GM19397 (cell line): ENCODE data around the gene CALML6.
"Not testable (repeated sequence)": the region's sequence is repeated elsewhere in the genome, so short reads cannot be mapped to it uniquely, and the experiment has no call there.

Experiments used
- ATAC-seq: cut with Tn5 transposase; IDR thresholded peaks from one replicate; pipeline ENCODE4 v1.9.1; 2021; ENCODE audit warnings: mild to moderate bottlenecking, moderate library complexity; ENCODE audit not compliant: unreplicated experiment

The CALML6 gene

DNA sequence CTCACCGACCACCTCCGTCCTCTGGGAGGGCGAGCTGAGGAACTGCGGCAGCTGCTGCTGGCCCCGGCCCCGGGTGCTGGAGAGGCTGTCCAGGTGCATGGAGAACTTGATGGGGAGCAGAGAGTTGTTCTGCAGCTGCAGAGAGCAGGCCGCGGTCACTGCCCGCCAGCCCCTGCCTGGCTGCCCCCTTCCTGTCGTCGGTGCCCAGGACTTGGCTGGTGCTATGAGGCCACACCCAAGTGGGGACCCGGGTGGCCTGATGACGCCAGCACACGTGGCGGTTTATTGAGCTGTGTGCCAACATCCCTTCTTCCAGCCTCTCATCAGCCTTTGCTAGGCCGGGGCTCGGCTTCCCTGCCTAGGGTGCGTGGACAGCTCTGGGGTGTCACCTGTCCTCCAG, 9.3 kb downstream of the CALML6 start:
- no peak for ATAC-seq

DNA sequence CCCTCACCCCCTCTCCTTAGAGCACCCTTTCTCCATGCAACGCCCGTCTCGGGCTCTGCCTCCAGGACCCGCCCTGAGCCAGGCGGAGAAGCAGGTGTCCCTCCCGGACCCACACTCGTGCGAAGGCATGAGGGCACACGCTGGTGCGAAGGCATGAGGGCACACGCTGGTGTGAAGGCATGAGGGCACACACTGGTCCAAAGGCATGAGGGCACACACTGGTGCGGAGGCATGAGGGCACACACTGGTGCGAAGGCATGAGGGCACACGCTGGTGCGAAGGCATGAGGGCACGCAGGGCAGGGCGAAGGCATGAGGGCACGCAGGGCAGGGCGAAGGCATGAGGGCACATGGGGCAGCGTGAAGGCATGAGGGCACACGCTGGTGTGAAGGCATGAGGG, 9.8 kb downstream of the CALML6 start:
- ATAC-seq = no peak

DNA sequence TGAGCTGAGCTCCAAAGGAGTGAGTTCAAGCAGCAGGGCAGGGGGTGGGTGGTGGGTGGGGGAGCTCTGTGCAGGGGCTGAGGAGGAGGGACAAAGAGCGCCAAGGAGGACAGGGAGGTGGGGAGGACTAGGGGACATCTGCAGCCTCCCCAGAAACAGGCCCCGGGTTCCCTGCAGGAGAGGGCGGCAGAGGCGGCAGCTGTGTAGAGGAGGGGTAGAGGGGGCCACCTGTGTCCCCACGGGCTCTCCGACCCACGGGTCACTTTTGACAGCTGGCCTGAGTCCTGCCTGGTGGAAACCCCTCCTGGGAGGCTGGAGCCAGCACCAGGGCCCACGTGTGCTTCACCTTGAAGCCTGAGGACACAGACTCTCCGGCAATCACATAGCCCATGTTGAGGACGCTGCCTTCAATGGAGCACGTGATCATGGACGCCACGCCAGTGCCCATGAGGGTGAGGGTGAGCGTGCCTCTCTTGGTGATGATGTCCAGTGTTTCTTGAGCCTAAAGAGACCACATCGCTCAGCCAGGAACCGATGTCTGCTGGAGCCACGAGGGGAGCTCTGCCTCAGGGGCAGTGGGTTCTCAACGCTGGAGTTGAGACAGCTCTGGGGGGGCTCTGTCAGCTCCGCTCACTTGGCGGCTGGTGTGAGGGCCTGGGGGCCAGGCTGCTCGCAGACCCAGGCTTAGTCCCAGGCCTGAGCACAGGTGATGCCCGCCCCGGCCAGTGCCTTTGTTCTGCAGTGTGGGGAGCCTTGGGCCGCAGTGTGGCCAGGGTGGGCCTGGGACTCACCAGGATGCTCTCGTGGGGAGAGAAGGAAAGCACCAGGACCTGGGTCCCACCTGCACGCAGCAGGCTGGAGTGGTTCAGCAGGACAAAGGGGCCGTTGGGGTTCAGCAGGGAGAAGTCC, 10.6 kb downstream of the CALML6 start:
- ATAC-seq = no peak

DNA sequence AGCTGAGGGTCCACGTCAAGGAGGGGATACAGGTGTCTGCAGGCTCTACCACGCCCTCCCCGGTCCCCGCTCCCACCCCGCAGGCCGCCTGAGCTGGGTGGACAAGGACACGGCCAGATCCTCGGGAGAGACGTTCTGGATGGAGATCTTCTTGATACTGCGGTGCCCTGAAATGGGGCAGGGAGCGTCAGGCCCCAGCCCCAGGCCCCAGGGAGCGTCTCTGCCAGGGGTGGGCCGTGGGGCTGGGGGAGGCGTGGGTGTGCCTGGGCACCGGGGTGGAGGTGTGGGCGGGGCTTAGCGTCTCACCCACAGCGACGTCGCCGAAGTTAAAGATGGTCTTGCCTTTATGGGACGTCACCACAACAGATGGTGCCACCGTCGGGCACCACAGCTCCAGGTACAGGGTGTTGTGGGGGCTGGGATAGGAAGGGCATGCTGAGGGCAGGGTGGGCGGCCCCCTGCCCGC, 11.3 kb downstream of the CALML6 start:
- no peak for ATAC-seq

DNA sequence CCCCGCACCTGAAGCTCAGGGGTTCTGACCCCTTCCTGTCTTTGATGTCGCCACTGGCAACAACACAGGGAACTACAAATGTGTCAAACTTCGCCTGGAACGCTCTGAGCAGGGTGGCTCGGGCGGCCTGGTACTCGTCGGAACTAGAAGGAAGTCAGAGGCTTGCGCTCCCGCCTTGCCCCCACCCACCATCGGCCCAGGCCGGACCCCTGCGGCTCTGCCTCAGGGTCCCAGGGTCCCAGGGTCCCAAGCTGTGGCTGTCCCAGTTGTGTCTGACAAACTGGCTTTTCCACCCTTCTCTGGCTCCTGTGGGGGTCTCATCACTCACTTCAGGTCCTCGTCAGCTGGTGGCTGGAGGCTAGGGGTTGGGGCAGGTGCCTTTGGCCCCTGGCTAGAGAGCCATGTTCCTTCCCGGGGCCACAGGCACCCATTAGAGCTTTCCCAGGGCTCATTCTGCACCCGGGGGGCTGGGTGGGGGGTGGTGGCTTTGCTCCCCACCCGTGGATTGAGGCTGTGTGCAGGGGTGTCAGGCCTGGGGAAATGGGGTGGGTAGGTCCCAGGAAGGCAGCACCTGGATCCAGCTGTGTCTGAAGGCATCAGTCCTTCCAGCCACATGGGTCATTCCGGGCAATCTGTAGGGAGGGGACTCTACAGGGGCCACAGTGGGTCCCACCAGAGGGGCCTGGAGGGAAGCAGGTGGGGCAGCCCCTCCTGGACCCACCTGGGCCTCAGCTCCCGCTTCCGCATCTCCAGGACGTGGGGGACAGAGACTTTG, 12.0 kb downstream of the CALML6 start:
- ATAC-seq = no peak

DNA sequence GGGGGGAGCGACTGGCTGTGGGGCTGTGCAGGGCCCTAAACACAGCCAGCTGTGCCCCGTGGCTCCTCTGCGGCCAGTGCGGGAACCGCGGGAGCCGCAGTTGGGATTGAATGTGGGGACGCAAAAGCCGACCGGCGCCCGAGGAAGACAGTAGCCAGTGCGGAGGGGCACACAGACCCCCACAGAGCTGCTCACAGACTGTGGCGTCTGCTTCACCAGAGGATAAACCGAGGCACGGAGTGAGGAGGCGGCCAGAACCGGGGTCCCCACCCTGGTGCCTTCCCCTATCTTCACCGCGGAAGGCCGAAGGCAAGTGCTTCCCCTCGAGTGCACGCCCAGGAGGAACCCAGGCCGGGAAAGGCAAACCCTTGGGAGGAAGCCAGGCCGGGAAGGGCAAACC, 12.7 kb downstream of the CALML6 start:
- no peak for ATAC-seq

DNA sequence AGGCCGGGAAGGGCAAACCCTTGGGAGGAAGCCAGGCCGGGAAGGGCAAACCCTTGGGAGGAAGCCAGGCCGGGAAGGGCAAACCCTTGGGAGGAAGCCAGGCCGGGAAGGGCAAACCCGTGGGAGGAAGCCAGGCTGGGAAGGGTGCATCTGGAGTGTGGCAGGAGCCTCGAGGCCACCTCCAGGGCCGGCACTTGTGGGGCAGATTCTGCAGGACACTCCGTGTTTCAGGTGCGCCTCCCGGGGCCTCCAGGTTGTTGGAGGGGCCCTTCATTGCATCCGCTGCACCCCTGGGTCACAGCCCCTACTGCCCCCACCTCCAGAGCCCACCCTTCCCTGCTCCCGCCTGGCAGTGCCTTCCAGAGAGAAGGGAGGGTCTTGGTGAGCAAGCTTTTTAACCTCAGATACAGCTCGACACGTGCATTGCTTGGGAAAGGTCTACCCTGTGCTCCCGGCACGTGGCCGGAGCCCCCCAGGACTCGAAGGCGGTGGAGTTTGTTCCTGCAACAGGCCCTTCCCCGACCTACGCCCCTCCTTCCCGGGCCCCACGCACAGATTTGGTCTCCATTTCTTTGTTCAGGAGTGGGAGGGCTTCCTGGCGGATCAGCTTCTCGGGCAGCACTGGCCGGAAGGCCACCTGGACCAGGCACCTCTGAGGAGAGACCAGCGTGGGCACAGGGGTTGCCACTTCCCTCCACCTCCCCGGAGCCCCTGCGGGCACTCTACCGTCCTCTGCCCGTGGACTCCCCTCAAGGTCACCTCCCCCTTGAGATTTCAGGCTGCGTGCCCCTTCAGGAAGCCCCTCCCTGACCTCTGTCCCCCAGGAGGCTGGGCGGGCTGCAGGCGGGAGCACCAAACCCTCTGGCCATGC, 13.4 kb downstream of the CALML6 start:
- no peak for ATAC-seq

DNA sequence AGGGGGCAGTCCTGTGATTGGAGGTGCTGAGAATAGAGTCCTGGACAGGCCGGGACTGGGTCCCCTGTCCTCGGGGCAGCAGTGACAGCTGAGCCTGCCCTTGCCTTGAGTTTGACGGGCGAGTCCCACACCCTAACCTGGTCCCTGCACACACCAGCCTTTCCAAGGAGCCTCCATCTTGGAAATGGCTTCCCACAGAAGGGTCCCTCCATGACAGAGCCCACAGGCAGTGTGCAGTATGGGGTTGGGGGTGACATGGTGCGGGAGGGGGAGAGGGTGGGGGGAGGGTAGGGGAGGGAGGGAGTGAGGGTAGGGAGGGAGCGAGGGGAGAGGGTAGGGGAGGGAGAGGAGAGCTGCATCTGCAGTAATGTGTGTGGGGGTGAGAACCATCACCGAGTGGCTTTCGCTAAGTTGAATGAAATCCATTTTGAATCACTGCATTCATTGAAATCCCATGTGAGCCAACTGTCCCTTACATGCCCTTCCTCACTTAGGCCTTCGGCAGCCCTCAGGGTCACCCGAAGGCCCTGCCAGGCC, 14.1 kb downstream of the CALML6 start:
- no peak for ATAC-seq

DNA sequence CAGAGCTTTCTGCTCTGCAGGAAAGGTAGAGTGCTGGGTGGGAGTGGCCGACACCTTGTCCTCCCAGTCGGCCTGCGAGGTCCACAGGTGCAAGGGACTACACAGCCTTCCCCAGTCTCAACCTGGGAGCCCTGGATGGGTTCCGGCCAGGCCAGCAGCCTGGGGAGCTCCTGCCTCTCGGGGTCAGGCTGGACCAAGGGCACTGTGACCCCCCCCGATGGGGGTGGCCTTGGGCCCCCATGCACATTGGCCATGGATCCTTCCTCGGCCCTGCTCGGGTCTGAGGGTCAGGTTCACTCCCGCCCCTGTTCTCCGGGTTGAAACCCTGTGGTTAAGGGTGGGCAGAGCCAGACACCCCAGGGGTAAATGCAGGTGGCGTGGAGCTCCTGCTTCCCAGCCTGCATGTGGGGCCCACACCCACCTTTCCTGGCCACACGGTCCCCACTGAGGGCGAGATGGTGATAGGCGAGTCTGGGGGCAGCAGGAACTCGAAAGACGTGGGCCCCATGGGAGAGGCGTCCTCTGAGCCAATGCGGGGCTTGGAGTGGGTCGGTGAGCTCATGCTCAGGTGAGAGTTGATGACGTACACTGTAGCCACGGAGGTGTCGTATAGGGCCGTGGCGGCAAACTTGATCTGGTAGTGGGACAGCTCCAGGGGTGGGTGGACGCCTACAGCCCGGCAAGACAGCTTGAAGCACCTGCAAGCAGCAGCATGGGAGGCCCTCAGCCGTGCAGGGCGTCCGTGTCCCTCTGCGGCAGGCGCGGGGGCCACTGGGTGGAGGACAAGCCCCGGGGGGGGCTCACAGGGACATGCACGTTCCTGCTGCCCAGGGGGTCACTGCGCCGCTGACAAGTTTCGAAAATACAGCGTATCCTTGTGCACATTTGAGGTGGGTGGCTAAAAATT, 14.8 kb downstream of the CALML6 start:
- ATAC-seq = no peak

DNA sequence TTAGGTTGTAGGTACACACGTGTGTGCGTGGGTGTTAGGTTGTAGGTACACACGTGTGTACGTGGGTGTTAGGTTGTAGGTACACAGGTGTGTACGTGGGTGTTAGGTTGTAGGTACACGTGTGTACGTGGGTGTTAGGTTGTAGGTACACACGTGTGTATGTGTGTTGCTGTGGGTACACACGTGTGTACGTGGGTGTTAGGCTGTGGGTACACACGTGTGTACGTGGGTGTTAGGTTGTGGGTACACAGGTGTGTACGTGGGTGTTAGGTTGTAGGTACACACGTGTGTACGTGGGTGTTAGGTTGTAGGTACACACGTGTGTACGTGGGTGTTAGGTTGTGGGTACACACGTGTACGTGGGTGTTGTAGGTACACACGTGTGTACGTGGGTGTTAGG, 19.8 kb downstream of the CALML6 start:
- ATAC-seq = not testable (repeated sequence)

DNA sequence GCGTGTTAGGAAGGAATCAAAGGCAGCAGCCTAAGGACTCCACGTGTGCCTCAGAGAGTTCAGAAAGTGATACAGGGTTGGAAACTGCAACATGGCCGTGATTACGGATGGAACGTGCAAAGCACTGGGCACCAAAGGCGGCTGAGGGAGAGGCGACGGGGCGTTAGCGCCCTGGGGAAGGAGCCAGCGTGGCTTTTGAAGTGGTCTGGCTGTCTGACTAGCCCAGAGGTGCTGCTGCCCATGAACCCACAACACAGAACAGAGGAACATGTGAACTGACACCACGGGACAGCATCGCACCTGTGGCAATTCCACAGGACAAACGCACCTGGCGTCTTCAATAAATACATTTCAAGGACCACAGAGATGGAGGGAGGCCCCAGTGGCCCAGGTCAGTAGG, 22.0 kb downstream of the CALML6 start:
- ATAC-seq = no peak

DNA sequence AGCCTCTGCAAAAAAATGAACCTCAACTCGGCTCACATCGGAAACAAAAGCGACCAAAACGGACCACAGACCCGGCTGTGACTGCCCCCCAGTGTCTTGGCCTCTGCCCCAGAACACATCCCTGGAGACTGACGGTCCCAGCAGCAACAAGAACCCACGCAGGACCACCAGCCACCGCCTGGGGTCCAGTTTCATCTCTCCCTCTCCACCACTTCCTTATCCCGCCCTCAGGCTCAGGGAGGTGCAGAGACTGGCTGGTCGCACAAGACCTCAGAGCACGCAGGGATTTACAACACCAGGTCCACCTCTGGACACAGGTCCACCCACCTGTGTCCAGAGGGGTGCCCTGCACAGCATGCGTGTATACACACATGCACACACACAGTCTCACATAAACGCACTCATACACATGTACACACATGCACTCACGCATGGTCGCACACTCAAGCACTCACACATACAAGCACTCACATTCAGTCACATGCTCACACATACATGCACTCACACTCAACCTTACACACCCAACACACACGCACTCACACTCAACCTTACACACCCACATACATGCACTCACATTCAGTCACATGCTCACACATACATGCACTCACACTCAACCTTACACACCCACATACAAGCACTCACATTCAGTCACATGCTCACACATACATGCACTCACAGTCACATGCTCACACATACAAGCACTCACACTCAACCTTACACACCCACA, 22.7 kb downstream of the CALML6 start:
- ATAC-seq = no peak

DNA sequence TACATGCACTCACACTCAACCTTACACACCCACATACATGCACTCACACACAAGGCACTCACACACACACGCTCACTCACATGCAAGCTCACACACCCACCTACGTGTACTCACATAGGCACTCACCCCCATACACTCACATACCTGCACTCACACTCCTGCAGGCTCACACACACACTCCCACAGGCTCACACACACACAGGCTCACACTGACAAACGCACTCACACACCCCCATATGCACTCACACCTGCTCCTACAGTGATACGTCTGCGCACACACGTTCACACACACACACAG, 23.2 kb downstream of the CALML6 start:
- ATAC-seq = no peak

DNA sequence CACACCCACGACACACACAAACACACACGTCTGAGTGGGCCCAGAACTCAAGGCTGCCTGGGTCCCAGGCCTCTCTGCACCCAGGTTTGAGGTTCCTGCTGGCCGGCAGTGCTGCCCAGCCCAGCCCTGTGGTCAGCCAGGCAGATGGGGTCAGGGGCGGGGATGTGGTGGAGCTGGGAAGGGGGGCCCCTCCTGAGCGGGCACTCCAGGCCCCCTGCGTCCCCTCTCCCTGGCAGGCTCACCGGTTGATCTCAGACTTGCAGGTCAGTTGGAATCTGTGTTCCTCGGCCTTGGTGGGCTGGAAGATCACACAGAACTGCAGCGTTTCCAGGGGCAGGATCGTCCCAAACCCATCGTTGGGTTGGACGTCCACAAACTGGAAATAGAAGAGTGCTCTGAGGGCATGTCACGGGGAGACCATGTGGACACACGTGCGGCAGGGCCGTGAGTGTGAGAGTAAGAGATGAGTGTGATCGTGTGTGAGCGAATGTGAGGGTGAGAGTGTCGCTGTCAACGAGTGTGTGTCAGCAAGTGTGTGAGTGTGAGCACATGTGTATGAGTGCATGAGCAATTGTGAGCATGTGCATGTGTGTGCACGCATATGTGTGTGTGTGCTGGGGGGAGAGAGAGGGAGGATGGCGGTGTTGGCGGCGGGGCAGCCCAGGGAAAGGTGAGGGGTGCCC, 23.7 kb downstream of the CALML6 start:
- no peak for ATAC-seq

DNA sequence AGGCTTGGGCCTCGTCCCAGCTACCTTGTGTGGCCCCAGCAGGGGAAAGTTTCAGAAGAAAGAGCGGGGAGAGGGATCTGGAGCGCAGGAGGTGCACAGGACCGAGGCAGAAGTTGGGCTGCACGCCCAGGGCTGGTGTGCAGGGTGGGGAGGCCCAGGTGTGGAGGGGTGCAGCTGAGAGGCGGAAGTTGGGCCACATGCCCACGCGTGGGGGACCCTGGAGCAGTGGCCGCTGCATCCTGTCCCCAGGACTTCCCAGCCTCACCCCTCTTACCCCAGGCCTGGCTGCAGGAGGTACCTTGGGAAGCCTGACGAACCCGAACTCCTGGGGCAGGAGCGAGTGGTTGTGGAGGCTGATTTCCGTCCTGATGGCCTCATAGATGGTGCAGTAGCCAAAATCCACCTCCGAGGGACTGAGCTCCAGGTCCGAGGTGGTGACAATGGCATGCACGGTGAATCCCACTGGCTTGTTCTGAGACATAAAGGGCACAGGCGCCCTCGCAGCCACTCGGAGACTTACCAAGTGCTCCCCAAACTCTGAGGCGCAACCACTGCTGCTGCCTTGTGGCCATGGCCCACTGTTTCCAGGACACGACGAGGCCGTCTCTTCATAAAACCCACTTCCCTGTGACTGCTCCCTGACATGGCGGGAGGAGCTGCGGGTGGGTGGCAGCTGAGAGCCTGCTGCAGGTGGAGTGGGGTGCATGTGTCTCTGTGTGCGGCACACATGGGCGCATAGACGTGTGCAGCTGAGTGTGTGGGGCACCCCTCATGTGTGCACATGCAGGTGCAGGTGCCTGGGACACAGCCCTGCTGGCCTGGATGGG, 24.4 kb downstream of the CALML6 start:
- ATAC-seq = no peak

DNA sequence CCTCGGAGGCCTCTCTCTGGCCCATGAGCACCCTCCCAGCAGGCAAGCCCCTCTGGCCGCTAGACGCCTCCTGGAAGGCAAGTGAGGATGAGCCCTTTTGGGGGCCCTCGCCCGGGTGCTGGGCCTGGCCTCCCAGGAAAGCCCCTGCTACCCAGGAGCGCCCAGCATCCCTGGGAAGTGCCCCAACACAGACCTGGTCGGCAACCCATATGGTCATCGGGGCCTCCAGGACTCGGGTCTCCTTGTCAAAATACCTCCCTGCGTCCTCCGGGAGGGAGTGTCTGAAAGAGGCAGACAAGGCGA, 25.0 kb downstream of the CALML6 start:
- no peak for ATAC-seq

DNA sequence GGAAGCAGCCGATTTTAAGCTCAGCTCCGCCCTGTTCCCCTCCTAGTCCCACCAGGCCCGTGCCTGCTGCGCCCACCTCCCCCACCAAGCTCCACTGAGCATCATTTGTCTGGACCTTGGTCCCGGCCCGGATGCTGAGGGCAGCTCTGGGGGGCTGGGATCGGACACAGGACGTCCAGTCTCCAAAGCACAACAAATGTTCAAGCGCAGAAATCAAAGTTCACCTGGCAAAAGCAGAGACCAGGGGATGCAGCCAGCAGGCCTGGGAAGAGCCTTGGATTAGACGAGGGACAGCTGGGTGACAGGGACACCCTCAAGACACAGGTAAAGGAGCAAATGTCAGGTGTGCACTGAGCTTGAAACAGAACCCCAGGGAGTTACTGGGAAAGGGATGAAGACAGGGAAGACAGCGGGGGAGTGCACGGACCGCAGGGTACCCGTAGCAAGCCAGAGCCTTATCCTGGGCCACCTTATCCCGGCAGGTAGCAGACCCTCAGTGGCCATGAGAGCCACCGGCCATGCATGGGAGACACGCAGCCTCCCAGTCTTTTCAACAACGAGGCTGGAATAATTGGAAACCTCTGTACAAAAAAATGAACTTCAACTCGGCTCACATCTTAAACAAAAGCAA, 26.3 kb downstream of the CALML6 start:
- no peak for ATAC-seq
